Measurements from ENCODE around the gene GPR84. TPM values are rescaled to one million over a fixed set of nuclear protein-coding genes. Genes with fewer than 3 reads are reported as not detected.

GPR84 gene
- total and polyA plus RNA-seq, 2 of the 8 experiments (the other 6 are each of a cell fraction or from before 2014, with no cell fraction given), result 0.09 TPM; not detected in 1

DNA sequence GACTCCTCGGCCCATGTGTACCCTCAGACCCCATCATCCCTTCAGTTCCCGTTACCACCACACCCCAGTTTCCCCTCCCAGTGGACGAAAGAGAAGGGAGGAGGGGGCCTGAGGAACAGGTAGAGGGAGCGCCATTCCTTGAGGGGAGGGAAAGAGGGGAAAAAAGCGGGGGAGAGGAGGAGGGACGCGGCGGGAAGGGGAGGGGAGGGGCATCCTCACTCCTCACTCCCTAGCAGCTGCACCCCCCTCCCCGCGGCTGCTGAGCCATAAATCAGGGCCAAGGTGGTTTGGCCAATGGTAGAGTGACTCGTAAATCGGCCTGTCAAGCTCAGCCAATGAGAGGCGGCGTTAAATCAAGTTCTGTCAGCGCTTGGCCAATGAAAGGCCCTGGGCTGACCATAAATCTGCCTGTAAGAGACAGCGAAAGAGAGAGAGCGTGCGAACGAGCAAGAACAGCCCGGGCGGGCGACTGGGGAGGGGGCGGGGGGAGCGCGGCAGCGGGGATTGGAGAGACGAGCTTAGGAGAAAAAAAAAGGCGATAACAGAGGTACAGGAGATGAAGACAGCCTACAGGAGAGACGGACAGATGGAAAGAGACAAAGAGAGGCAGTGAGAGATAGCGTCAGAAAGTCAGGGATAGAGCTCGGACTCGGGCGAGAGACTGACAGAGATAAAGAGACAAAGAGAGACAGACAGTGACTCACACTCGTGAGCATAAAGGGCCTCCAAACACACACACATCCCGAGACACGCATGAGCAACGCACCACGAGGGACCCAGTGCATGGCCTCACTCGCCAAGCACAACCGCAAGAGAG lies 5.1 kb downstream of the GPR84 start (continued):
- TF ChIP-seq, protein P1, sequence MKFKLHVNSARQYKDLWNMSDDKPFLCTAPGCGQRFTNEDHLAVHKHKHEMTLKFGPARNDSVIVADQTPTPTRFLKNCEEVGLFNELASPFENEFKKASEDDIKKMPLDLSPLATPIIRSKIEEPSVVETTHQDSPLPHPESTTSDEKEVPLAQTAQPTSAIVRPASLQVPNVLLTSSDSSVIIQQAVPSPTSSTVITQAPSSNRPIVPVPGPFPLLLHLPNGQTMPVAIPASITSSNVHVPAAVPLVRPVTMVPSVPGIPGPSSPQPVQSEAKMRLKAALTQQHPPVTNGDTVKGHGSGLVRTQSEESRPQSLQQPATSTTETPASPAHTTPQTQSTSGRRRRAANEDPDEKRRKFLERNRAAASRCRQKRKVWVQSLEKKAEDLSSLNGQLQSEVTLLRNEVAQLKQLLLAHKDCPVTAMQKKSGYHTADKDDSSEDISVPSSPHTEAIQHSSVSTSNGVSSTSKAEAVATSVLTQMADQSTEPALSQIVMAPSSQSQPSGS (IDR thresholded peaks at IDR 0.05; ENCODE audit: low read length), result 0 out of 2 replicates have a peak, but pooled peaks have one; percentile 35
- TF ChIP-seq HDAC2 (IDR thresholded peaks at IDR 0.05; ENCODE audit: borderline replicate concordance in 1 of 2, low read depth in 2 of 2, low read length in 2 of 2) (0 out of 4 replicates have a peak, but pooled peaks of 1 of the 2 experiments have one; percentile 23), GABPA (IDR thresholded peaks at IDR 0.05; ENCODE audit: borderline replicate concordance, insufficient read depth, low read length) (no peak), YY1 (IDR thresholded peaks at IDR 0.05; ENCODE audit: low read depth, low read length) (no peak), NANOG (IDR thresholded peaks at IDR 0.05; ENCODE audit: insufficient read depth, low read depth, low read length, poor library complexity, severe bottlenecking) (peak; percentile 90), CBX8 (IDR thresholded peaks at IDR 0.05; ENCODE audit: borderline replicate concordance, low read depth, low read length) (no peak), MAX (IDR thresholded peaks at IDR 0.05) (peak; percentile 11; the same call in 1 of the 2 replicates), EZH2 (IDR thresholded peaks at IDR 0.05; ENCODE audit: low read depth, low read length, severe bottlenecking) (no peak), RXRA (IDR thresholded peaks at IDR 0.05; ENCODE audit: insufficient read depth, low read depth, low read length) (no peak)

All from H1 (cell line).